HG02884 (cell line): ENCODE measurements around the gene MON2.
"Not testable (repeated sequence)": the region's sequence is repeated elsewhere in the genome, so short reads cannot be mapped to it uniquely, and the experiment has no call there.

Experiments used
- ATAC-seq: cut with Tn5 transposase; IDR thresholded peaks from one replicate; pipeline ENCODE4 v1.9.1; 2021; ENCODE audit warnings: mild to moderate bottlenecking, moderate library complexity; ENCODE audit not compliant: unreplicated experiment

The MON2 gene

GRCh38 chr12:62542814-62543213 lies 76.2 kb downstream of the MON2 start:
- no peak for ATAC-seq

GRCh38 chr12:62543324-62543723 lies 76.7 kb downstream of the MON2 start:
- no peak for ATAC-seq

- no peak for ATAC-seq
These were observed 77.1 kb downstream of the MON2 start for GRCh38 chr12:62543741-62544140.

- no peak for ATAC-seq
These were observed 86.4 kb downstream of the MON2 start for GRCh38 chr12:62552906-62553556.

- ATAC-seq: not testable (repeated sequence)
These were observed 92.7 kb downstream of the MON2 start for GRCh38 chr12:62559366-62559765.

GRCh38 chr12:62562846-62563245 lies 96.2 kb downstream of the MON2 start:
- ATAC-seq: no peak

GRCh38 chr12:62575036-62575435 lies 108.4 kb downstream of the MON2 start:
- ATAC-seq: no peak

GRCh38 chr12:62576503-62576902 lies 109.9 kb downstream of the MON2 start:
- ATAC-seq: no peak

GRCh38 chr12:62578726-62579125 lies 112.1 kb downstream of the MON2 start:
- no peak for ATAC-seq

- ATAC-seq: no peak
These were observed 114.8 kb downstream of the MON2 start for GRCh38 chr12:62581288-62582064.

- no peak for ATAC-seq
These were observed 115.4 kb downstream of the MON2 start for GRCh38 chr12:62582065-62582366.

GRCh38 chr12:62584619-62585018 lies 118.0 kb downstream of the MON2 start:
- ATAC-seq: no peak

GRCh38 chr12:62586850-62587249 lies 120.2 kb downstream of the MON2 start:
- no peak for ATAC-seq

GRCh38 chr12:62588916-62589315 lies 122.3 kb downstream of the MON2 start:
- no peak for ATAC-seq

- no peak for ATAC-seq
These were observed 130.6 kb downstream of the MON2 start for GRCh38 chr12:62597253-62597652.

- ATAC-seq: no peak
These were observed 132.2 kb downstream of the MON2 start for GRCh38 chr12:62598846-62599245.

GRCh38 chr12:62599854-62600437 lies 133.3 kb downstream of the MON2 start:
- ATAC-seq: no peak

- ATAC-seq: no peak
These were observed 135.1 kb downstream of the MON2 start for GRCh38 chr12:62601765-62602164.

- peak; percentile 66 for ATAC-seq
These were observed 135.8 kb downstream of the MON2 start for GRCh38 chr12:62602255-62603060.

- ATAC-seq: peak; percentile 51
These were observed 136.6 kb downstream of the MON2 start for GRCh38 chr12:62603061-62603810.

GRCh38 chr12:62603811-62604098 lies 137.1 kb downstream of the MON2 start:
- no peak for ATAC-seq
